Natural killer cell (primary cell): Measurements from ENCODE around the gene MPC2. TPM values are rescaled to one million over a fixed set of nuclear protein-coding genes. Genes with fewer than 3 reads are reported as not detected.

Experiments used
- ATAC-seq, 3 donors: fragments of 150-1000 bp in 2 of 3; fragments of 200-7000 bp in 1 of 3; cut with Tn5 transposase; 1 replicate in 1 of 3; 2 replicates in 2 of 3; pipeline ENCODE4 v1.10.0; 2021; ENCODE audit warnings: mild to moderate bottlenecking in 2 of 3, moderate library complexity in 2 of 3
- DNase-seq, 2 donors: peaks; one replicate each; pipeline versions ENCODE4 v3.0.0 to v3.0.0-alpha.2; 2013 to 2021; ENCODE audit warnings: mixed read lengths in 1 of 2
- H3K27ac ChIP-seq: one replicate; pipeline ENCODE4 v1.5.1; 2013; ENCODE audit warnings: mild to moderate bottlenecking, low read length
- H3K27me3 ChIP-seq: one replicate; pipeline ENCODE4 v1.6.1; 2013; ENCODE audit warnings: low read length; ENCODE audit not compliant: control insufficient read depth, insufficient read depth
- H3K36me3 ChIP-seq: one replicate; pipeline ENCODE4 v1.6.1; 2013; ENCODE audit warnings: low read length; ENCODE audit not compliant: control insufficient read depth, insufficient read depth
- H3K4me1 ChIP-seq: one replicate; pipeline ENCODE4 v1.6.1; 2013; ENCODE audit warnings: low read length; ENCODE audit not compliant: control insufficient read depth, insufficient read depth
- H3K4me3 ChIP-seq: one replicate; pipeline ENCODE4 v1.5.1; 2013; ENCODE audit warnings: low read length
- H3K9me3 ChIP-seq: one replicate; pipeline ENCODE4 v1.6.1; 2013; ENCODE audit warnings: low read length; ENCODE audit not compliant: control insufficient read depth, insufficient read depth
- H3K27ac Mint-ChIP-seq, 2 donors: one replicate each; pipeline ENCODE4 v1.8.0; 2022; ENCODE audit warnings: mild to moderate bottlenecking in 2 of 2, mixed read lengths in 2 of 2, moderate library complexity in 1 of 2
- H3K27me3 Mint-ChIP-seq, 2 donors: one replicate each; pipeline ENCODE4 v1.8.0; 2022; ENCODE audit warnings: low read depth in 2 of 2, mixed read lengths in 2 of 2
- H3K36me3 Mint-ChIP-seq: one replicate; pipeline ENCODE4 v1.8.0; 2022; ENCODE audit warnings: mixed read lengths
- H3K4me1 Mint-ChIP-seq, 2 donors: one replicate each; pipeline ENCODE4 v1.8.0; 2022; ENCODE audit warnings: mixed read lengths in 2 of 2
- H3K4me3 Mint-ChIP-seq: one replicate; pipeline ENCODE4 v1.8.0; 2022; ENCODE audit warnings: mild to moderate bottlenecking, moderate library complexity, mixed read lengths
- H3K9me3 Mint-ChIP-seq, 2 donors: one replicate each; pipeline ENCODE4 v1.8.0; 2022; ENCODE audit warnings: mixed read lengths in 2 of 2
- CTCF ChIP-seq: fragments of 200-600 bp; IDR thresholded peaks from one replicate; pipeline ENCODE4 v1.8.0; 2022; ENCODE audit warnings: antibody characterized with exemption
- WGBS: methylation state at CpG from one replicate; pipeline ENCODE4 v1.1.7; 2013; ENCODE audit warnings: missing lambda C conversion rate; ENCODE audit not compliant: insufficient coverage; 5-methylcytosine and 5-hydroxymethylcytosine counted together
- intact Hi-C: fragments of 100-400 bp; cut with micrococcal nuclease; formaldehyde crosslinking; loops from one replicate; pipeline ENCODE4 v1.14.2; 2022
- total RNA-seq, 4 donors: library from RNA; stranded (reverse); fragments of 120-200 nt in 1 of 4; gene quantifications; one replicate each; pipeline versions ENCODE4 v1.2.3 to v1.2.4, GENCODE V29; 2013 to 2022

MPC2 gene
- total RNA-seq, 3 donors from 2014 or later (not counting 1 experiment from before 2014, with no cell fraction given), result 33.1 to 47.4 (median 34.9) TPM

- H3K27me3 ChIP-seq, result no peaks in the 10 kb centered on the region
- intact Hi-C loops, result no loop called here
- H3K4me1 ChIP-seq, result no peaks in the 10 kb centered on the region
- no peaks in the 10 kb centered on the region for H3K9me3 ChIP-seq
- Mint-ChIP-seq H3K4me3 (no peak overlapping the region), H3K36me3 (peaks cover 7% of the 10 kb centered on the region), H3K27me3 (no peaks in the 10 kb centered on the region), H3K4me1 (no peaks in the 10 kb centered on the region), H3K27ac (no peak overlapping the region), H3K9me3 (no peaks in the 10 kb centered on the region)
- ATAC-seq, result no peak
- WGBS, result 95% methylated on average over 3 of the region's 6 CpGs
- no peak overlapping the region for H3K27ac ChIP-seq
- H3K36me3 ChIP-seq, result peaks cover 17% of the 10 kb centered on the region
- no peak for TF ChIP-seq CTCF
- H3K4me3 ChIP-seq, result no peak overlapping the region
- DNase-seq, result no peak
Measured at GRCh38 chr1:167916766-167917511, 19.9 kb downstream of the MPC2 start.

- Histone ChIP-seq H3K36me3 (peaks cover 17% of the 10 kb centered on the region), H3K4me1 (no peaks in the 10 kb centered on the region), H3K9me3 (no peaks in the 10 kb centered on the region), H3K27me3 (no peaks in the 10 kb centered on the region), H3K27ac (no peak overlapping the region), H3K4me3 (no peak overlapping the region)
- Mint-ChIP-seq H3K27ac (no peak overlapping the region), H3K4me1 (no peaks in the 10 kb centered on the region), H3K27me3 (no peaks in the 10 kb centered on the region), H3K9me3 (no peaks in the 10 kb centered on the region), H3K36me3 (peaks cover 7% of the 10 kb centered on the region), H3K4me3 (no peak overlapping the region)
- DNase-seq (no peak), ATAC-seq (no peak)
- no peak for TF ChIP-seq CTCF
- 96% methylated on average over 8 of the region's 8 CpGs for WGBS
- intact Hi-C loops, result no loop called here
Measured at GRCh38 chr1:167915569-167915968, 21.3 kb downstream of the MPC2 start.

GRCh38 chr1:167913895-167914496 lies 22.9 kb downstream of the MPC2 start, which contains the start of gene ADCY10:
ADCY10 (minus strand) TSS chr1:167914134; CDS start chr1:167905140, 8,994 bp downstream.
- Mint-ChIP-seq H3K9me3 (peaks cover 0 to 5% of the 10 kb centered on the region in 2 donors), H3K4me1 (peaks cover 0 to 4% of the 10 kb centered on the region in 2 donors), H3K4me3 (no peak within 1 kb of the TSS), H3K36me3 (peaks cover 7% of the 10 kb centered on the region), H3K27me3 (peaks cover 0 to 6% of the 10 kb centered on the region in 2 donors), H3K27ac (no peak within 1 kb of the TSS)
- TF ChIP-seq CTCF, result no peak
- intact Hi-C loops, result no loop called here
- Histone ChIP-seq H3K27me3 (no peaks in the 10 kb centered on the region), H3K27ac (no peak within 1 kb of the TSS), H3K4me1 (no peaks in the 10 kb centered on the region), H3K9me3 (peaks cover 9% of the 10 kb centered on the region), H3K36me3 (peaks cover 15% of the 10 kb centered on the region), H3K4me3 (no peak within 1 kb of the TSS)
- ATAC-seq (no peak), DNase-seq (no peak)
- WGBS, result 91% methylated on average over 9 of the region's 9 CpGs
